ENCODE measurements around the gene MAP2K5. TPM values are rescaled to one million over a fixed set of nuclear protein-coding genes. Genes with fewer than 3 reads are reported as not detected.

The MAP2K5 gene
- total and polyA plus RNA-seq, 10 of the 15 experiments (the other 5 are each of a cell fraction or from before 2014, with no cell fraction given), result 1.3 to 19.4 (median 9.6) TPM

- 66% methylated on average over 7 of the region's 7 CpGs for WGBS (ENCODE audit: insufficient coverage, insufficient replicate concordance, low lambda C conversion rate, missing lambda C conversion rate)
- Histone ChIP-seq H4K20me1 (ENCODE audit: control insufficient read depth, insufficient read depth) (no peaks in the 10 kb centered on the region), H3K4me2 (ENCODE audit: control insufficient read depth, insufficient read depth) (no peak overlapping the region), H3K4me3 (no peak overlapping the region), H3K9me3 (replicated peaks; ENCODE audit: control insufficient read depth, insufficient read depth, low read length) (no peaks in the 10 kb centered on the region), H3K79me2 (ENCODE audit: control insufficient read depth, insufficient read depth, low read length) (no peaks in the 10 kb centered on the region; the same call in 1 of the 2 replicates), H3K36me3 (ENCODE audit: control insufficient read depth in 2 of 2, insufficient read depth in 2 of 2, low read length in 1 of 2) (no peaks in the 10 kb centered on the region), H3K4me1 (ENCODE audit: control insufficient read depth, insufficient read depth, low read length) (peaks cover 13% of the 10 kb centered on the region), H3K9ac (ENCODE audit: control insufficient read depth, insufficient read depth, low read length) (no peak overlapping the region), H3K27me3 (replicated peaks in 1 of 2; ENCODE audit: control insufficient read depth in 2 of 2, insufficient read depth in 2 of 2, low read length in 1 of 2) (no peaks in the 10 kb centered on the region), H2AFZ (ENCODE audit: control insufficient read depth, low read depth, low read length) (no peak overlapping the region), H3K27ac (ENCODE audit: control insufficient read depth, insufficient read depth) (no peak overlapping the region)
- CTCF ChIA-PET, result no interaction called here
- DNase-seq (ENCODE audit: low read depth, low spot score), result no peak
- in situ Hi-C loops (cut with MboI) (no loop called here), intact Hi-C loops (cut with micrococcal nuclease; ENCODE audit: unreplicated experiment) (loop anchor here (5.0 to 10.0 kb wide), 2 partner anchors 321 to 758 kb away; partner anchors contain the start of gene C15orf61)
- FAIRE-seq, result no peak
- BruUV-seq (replicated peaks), result no TSS peak
- no peak for TF ChIP-seq SREBF1 (IDR thresholded peaks at IDR 0.05; ENCODE audit: low read length)
- TF ChIP-seq, protein P1, sequence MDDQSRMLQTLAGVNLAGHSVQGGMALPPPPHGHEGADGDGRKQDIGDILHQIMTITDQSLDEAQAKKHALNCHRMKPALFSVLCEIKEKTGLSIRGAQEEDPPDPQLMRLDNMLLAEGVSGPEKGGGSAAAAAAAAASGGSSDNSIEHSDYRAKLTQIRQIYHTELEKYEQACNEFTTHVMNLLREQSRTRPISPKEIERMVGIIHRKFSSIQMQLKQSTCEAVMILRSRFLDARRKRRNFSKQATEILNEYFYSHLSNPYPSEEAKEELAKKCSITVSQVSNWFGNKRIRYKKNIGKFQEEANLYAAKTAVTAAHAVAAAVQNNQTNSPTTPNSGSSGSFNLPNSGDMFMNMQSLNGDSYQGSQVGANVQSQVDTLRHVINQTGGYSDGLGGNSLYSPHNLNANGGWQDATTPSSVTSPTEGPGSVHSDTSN (IDR thresholded peaks at IDR 0.05; ENCODE audit: insufficient replicate concordance, low read depth, low read length), result no peak
- TF ChIP-seq PAX5 (IDR thresholded peaks at IDR 0.05; ENCODE audit: borderline replicate concordance, low read depth, low read length), result no peak
- no peak for TF ChIP-seq BHLHE40 (IDR thresholded peaks at IDR 0.05; ENCODE audit: borderline replicate concordance in 1 of 2, low read depth in 2 of 2, low read length in 1 of 2)
- TF ChIP-seq STAT3 (IDR thresholded peaks at IDR 0.05; ENCODE audit: low read depth, low read length), result no peak
- no peak for TF ChIP-seq NFXL1 (IDR thresholded peaks at IDR 0.05; ENCODE audit: borderline replicate concordance)
- no peak for TF ChIP-seq GATAD2B (conservative IDR thresholded peaks at IDR 0.05; ENCODE audit: low read depth)
- no peak for TF ChIP-seq JUND (IDR thresholded peaks at IDR 0.05; ENCODE audit: low read depth, low read length)
- TF ChIP-seq STAT1 (conservative IDR thresholded peaks at IDR 0.05), result no peak
- TF ChIP-seq, protein P2, sequence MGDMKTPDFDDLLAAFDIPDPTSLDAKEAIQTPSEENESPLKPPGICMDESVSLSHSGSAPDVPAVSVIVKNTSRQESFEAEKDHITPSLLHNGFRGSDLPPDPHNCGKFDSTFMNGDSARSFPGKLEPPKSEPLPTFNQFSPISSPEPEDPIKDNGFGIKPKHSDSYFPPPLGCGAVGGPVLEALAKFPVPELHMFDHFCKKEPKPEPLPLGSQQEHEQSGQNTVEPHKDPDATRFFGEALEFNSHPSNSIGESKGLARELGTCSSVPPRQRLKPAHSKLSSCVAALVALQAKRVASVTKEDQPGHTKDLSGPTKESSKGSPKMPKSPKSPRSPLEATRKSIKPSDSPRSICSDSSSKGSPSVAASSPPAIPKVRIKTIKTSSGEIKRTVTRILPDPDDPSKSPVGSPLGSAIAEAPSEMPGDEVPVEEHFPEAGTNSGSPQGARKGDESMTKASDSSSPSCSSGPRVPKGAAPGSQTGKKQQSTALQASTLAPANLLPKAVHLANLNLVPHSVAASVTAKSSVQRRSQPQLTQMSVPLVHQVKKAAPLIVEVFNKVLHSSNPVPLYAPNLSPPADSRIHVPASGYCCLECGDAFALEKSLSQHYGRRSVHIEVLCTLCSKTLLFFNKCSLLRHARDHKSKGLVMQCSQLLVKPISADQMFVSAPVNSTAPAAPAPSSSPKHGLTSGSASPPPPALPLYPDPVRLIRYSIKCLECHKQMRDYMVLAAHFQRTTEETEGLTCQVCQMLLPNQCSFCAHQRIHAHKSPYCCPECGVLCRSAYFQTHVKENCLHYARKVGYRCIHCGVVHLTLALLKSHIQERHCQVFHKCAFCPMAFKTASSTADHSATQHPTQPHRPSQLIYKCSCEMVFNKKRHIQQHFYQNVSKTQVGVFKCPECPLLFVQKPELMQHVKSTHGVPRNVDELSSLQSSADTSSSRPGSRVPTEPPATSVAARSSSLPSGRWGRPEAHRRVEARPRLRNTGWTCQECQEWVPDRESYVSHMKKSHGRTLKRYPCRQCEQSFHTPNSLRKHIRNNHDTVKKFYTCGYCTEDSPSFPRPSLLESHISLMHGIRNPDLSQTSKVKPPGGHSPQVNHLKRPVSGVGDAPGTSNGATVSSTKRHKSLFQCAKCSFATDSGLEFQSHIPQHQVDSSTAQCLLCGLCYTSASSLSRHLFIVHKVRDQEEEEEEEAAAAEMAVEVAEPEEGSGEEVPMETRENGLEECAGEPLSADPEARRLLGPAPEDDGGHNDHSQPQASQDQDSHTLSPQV (IDR thresholded peaks at IDR 0.05), result no peak
- TF ChIP-seq PAX8 (IDR thresholded peaks at IDR 0.05), result no peak
- TF ChIP-seq, protein P3, sequence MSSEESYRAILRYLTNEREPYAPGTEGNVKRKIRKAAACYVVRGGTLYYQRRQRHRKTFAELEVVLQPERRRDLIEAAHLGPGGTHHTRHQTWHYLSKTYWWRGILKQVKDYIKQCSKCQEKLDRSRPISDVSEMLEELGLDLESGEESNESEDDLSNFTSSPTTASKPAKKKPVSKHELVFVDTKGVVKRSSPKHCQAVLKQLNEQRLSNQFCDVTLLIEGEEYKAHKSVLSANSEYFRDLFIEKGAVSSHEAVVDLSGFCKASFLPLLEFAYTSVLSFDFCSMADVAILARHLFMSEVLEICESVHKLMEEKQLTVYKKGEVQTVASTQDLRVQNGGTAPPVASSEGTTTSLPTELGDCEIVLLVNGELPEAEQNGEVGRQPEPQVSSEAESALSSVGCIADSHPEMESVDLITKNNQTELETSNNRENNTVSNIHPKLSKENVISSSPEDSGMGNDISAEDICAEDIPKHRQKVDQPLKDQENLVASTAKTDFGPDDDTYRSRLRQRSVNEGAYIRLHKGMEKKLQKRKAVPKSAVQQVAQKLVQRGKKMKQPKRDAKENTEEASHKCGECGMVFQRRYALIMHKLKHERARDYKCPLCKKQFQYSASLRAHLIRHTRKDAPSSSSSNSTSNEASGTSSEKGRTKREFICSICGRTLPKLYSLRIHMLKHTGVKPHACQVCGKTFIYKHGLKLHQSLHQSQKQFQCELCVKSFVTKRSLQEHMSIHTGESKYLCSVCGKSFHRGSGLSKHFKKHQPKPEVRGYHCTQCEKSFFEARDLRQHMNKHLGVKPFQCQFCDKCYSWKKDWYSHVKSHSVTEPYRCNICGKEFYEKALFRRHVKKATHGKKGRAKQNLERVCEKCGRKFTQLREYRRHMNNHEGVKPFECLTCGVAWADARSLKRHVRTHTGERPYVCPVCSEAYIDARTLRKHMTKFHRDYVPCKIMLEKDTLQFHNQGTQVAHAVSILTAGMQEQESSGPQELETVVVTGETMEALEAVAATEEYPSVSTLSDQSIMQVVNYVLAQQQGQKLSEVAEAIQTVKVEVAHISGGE (CRISPR knock-in tag; IDR thresholded peaks at IDR 0.05), result no peak
- POLR2A ChIA-PET, result interaction anchor here (0.9 kb wide), 1 partner anchor 11 kb away, joined by 3 read pairs; no protein-coding TSS in a partner anchor
- no peak for ATAC-seq
- SMC1A ChIA-PET (ENCODE audit: uncharacterized antibody, unreplicated experiment), result no interaction called here
- RAD21 ChIA-PET (ENCODE audit: unreplicated experiment), result no interaction called here
Observed at GRCh38 chr15:67843092-67843501, 300.6 kb downstream of the MAP2K5 start.

Data from GM12878 (cell line).